ENCODE data around the gene DIO1. TPM values are rescaled to one million over a fixed set of nuclear protein-coding genes. Genes with fewer than 3 reads are reported as not detected.

Gene DIO1
- total RNA-seq, 1 donor from 2014 or later, result not detected

GRCh38 chr1:53895421-53895820 lies 1.4 kb downstream of the DIO1 start:
- H3K4me1 Mint-ChIP-seq, result peaks cover 6% of the 10 kb centered on the region
- no peak overlapping the region for H3K4me3 ChIP-seq
- no peak overlapping the region for H3K27ac ChIP-seq

GRCh38 chr1:53896635-53897229 lies 2.7 kb downstream of the DIO1 start:
- H3K4me1 ChIP-seq, result no peaks in the 10 kb centered on the region
- H3K27me3 Mint-ChIP-seq (ENCODE audit: insufficient read depth, low read depth), result peaks cover 3% of the 10 kb centered on the region
- H3K4me2 ChIP-seq, result no peak overlapping the region
- H2AFZ ChIP-seq (replicated peaks), result no peak overlapping the region
- H3K9ac ChIP-seq, result no peak overlapping the region
- no peaks in the 10 kb centered on the region for H3K9me3 Mint-ChIP-seq
- no peaks in the 10 kb centered on the region for H3K36me3 ChIP-seq
- no peak overlapping the region for H3K27ac ChIP-seq
- H3K4me3 ChIP-seq, result no peak overlapping the region
- H3K79me2 ChIP-seq (ENCODE audit: low read depth), result no peaks in the 10 kb centered on the region
- peaks cover 10% of the 10 kb centered on the region for H3K4me1 Mint-ChIP-seq
- no peak overlapping the region for H3K4me3 Mint-ChIP-seq
- no peak overlapping the region for H3K27ac Mint-ChIP-seq
- H3K27me3 ChIP-seq, result no peaks in the 10 kb centered on the region
- no peaks in the 10 kb centered on the region for H4K20me1 ChIP-seq (ENCODE audit: low read depth)
- TF ChIP-seq EZH2 (IDR thresholded peaks at IDR 0.05) (no peak), CTCF (IDR thresholded peaks at IDR 0.05) (no peak), EZH2phosphoT487 (IDR thresholded peaks at IDR 0.05) (no peak)
- no peak for DNase-seq (ENCODE audit: low spot score)
- no peaks in the 10 kb centered on the region for H3K36me3 Mint-ChIP-seq
- H3F3A ChIP-seq (ENCODE audit: low read depth), result no peaks in the 10 kb centered on the region
- H3K9me3 ChIP-seq (ENCODE audit: low read depth), result no peaks in the 10 kb centered on the region

More at GRCh38 chr1:53895421-53895820, 1.4 kb downstream of the DIO1 start:
- Mint-ChIP-seq H3K4me3 (no peak overlapping the region), H3K36me3 (no peaks in the 10 kb centered on the region), H3K27ac (no peak overlapping the region), H3K27me3 (ENCODE audit: insufficient read depth, low read depth) (peaks cover 3% of the 10 kb centered on the region), H3K9me3 (no peaks in the 10 kb centered on the region)
- H3K9me3 ChIP-seq (ENCODE audit: low read depth), result no peaks in the 10 kb centered on the region
- DNase-seq (ENCODE audit: low spot score), result no peak
- no peak overlapping the region for H2AFZ ChIP-seq (replicated peaks)
- TF ChIP-seq EZH2phosphoT487 (IDR thresholded peaks at IDR 0.05) (no peak), CTCF (IDR thresholded peaks at IDR 0.05) (no peak), EZH2 (IDR thresholded peaks at IDR 0.05) (no peak)
- H3K4me2 ChIP-seq, result no peak overlapping the region
- no peak overlapping the region for H3K9ac ChIP-seq
- H4K20me1 ChIP-seq (ENCODE audit: low read depth), result no peaks in the 10 kb centered on the region
- no peaks in the 10 kb centered on the region for H3K27me3 ChIP-seq
- H3F3A ChIP-seq (ENCODE audit: low read depth), result no peaks in the 10 kb centered on the region
- H3K79me2 ChIP-seq (ENCODE audit: low read depth), result no peaks in the 10 kb centered on the region
- no peaks in the 10 kb centered on the region for H3K36me3 ChIP-seq
- no peaks in the 10 kb centered on the region for H3K4me1 ChIP-seq

- no peaks in the 10 kb centered on the region for H3K36me3 ChIP-seq
- Mint-ChIP-seq H3K36me3 (no peaks in the 10 kb centered on the region), H3K27ac (no peak overlapping the region)
These were observed 5.2 kb downstream of the DIO1 start for GRCh38 chr1:53899206-53899628.

More at GRCh38 chr1:53899206-53899628, 5.2 kb downstream of the DIO1 start:
- Histone ChIP-seq H3K9me3 (ENCODE audit: low read depth) (no peaks in the 10 kb centered on the region), H3K27me3 (no peaks in the 10 kb centered on the region), H2AFZ (replicated peaks) (no peak overlapping the region), H3K9ac (no peak overlapping the region), H3K79me2 (ENCODE audit: low read depth) (no peaks in the 10 kb centered on the region), H3K4me3 (no peak overlapping the region), H4K20me1 (ENCODE audit: low read depth) (no peaks in the 10 kb centered on the region), H3K4me2 (no peak overlapping the region), H3K27ac (no peak overlapping the region), H3F3A (ENCODE audit: low read depth) (no peaks in the 10 kb centered on the region), H3K4me1 (no peaks in the 10 kb centered on the region)
- H3K27me3 Mint-ChIP-seq (ENCODE audit: insufficient read depth, low read depth), result no peaks in the 10 kb centered on the region
- H3K4me3 Mint-ChIP-seq, result no peak overlapping the region
- DNase-seq (ENCODE audit: low spot score), result no peak
- TF ChIP-seq CTCF (IDR thresholded peaks at IDR 0.05), result no peak
- TF ChIP-seq EZH2 (IDR thresholded peaks at IDR 0.05), result no peak
- no peak for TF ChIP-seq EZH2phosphoT487 (IDR thresholded peaks at IDR 0.05)
- no peaks in the 10 kb centered on the region for H3K9me3 Mint-ChIP-seq
- H3K4me1 Mint-ChIP-seq, result peaks cover 17% of the 10 kb centered on the region
